Fibroblast of lung (primary cell): ENCODE results near the gene FBN1.

Experiments used
- EZH2 ChIP-seq: IDR thresholded peaks from 2 replicates; pipeline ENCODE4 v1.5.1; 2012; ENCODE audit warnings: low read length, control low read depth, mild to moderate bottlenecking; ENCODE audit errors: missing control alignments
- TF ChIP-seq, protein P1 (sequence below), 2 donors: IDR thresholded peaks in 1 of 2; conservative IDR thresholded peaks in 1 of 2; 1 replicate in 1 of 2; 2 replicates in 1 of 2; pipeline ENCODE4 v1.5.1; 2011 to 2012; ENCODE audit warnings: low read length in 2 of 2, control low read depth in 1 of 2, inconsistent platforms in 1 of 2, low read depth in 1 of 2, mild to moderate bottlenecking in 1 of 2

DNA sequence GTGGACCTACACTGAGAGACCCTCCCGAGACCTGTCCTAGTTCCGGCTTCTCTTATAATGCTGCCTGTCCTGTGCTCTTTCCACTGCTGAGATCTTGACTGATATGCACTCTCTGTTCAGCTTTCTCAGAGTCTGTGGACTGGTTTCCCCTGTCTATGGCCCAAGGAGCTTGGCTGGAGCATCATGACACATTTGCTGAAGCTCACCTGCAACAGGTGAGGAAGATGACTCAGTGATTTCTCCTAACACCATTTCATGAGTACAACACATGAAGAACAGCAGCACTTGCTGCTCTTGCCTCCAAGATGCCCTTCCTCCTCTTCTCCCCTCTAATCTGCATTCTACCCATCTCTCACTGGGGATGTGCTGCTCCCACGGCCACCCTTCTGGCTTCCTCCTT lies 222.2 kb downstream of the FBN1 start:
- TF ChIP-seq, protein P1, sequence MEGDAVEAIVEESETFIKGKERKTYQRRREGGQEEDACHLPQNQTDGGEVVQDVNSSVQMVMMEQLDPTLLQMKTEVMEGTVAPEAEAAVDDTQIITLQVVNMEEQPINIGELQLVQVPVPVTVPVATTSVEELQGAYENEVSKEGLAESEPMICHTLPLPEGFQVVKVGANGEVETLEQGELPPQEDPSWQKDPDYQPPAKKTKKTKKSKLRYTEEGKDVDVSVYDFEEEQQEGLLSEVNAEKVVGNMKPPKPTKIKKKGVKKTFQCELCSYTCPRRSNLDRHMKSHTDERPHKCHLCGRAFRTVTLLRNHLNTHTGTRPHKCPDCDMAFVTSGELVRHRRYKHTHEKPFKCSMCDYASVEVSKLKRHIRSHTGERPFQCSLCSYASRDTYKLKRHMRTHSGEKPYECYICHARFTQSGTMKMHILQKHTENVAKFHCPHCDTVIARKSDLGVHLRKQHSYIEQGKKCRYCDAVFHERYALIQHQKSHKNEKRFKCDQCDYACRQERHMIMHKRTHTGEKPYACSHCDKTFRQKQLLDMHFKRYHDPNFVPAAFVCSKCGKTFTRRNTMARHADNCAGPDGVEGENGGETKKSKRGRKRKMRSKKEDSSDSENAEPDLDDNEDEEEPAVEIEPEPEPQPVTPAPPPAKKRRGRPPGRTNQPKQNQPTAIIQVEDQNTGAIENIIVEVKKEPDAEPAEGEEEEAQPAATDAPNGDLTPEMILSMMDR (conservative IDR thresholded peaks at IDR 0.05 in 1 of 2, IDR thresholded peaks at IDR 0.05 in 1 of 2; ENCODE audit: low read depth in 1 of 2, low read length in 2 of 2), result no peak
- no peak for TF ChIP-seq EZH2
